Umbilical cord (tissue), 2 donors: ENCODE results near the gene UBR7. TPM values are rescaled to one million over a fixed set of nuclear protein-coding genes. Genes with fewer than 3 reads are reported as not detected.
A peak's percentile ranks its signal among the peaks of the same experiment; 100 is the strongest.

Source experiments
- DNase-seq: peaks from one replicate; pipeline ENCODE4 v3.0.0-alpha.2; 2015; ENCODE audit warnings: low spot score
- total RNA-seq: library from RNA; depleted of rRNA; stranded (reverse); fragments of >200 nt; gene quantifications from one replicate; pipeline ENCODE4 v1.2.3, GENCODE V29; 2014; ENCODE audit warnings: low replicate concordance; ENCODE audit not compliant: insufficient read depth

UBR7 gene
- total RNA-seq, 1 donor from 2014 or later, result 24.6 TPM

DNA sequence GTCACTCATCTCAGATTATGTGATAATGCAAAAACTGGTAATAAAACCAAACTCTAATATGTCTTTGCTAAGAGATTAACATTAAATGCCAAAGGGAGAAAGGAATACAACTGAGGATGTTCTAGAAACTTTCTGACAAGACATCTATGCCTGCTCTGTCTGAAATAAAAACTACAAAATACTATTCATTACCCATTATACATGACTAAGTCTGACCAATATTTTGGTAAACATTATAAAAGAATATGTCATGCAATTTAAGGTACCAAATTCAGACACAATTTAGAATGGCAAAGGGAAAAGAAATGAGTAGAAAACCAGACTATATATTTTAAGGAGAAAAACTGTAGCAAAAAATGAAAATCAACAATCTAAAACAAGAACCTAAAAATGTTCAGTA, 39.5 kb downstream of the UBR7 start:
- no peak for DNase-seq

DNA sequence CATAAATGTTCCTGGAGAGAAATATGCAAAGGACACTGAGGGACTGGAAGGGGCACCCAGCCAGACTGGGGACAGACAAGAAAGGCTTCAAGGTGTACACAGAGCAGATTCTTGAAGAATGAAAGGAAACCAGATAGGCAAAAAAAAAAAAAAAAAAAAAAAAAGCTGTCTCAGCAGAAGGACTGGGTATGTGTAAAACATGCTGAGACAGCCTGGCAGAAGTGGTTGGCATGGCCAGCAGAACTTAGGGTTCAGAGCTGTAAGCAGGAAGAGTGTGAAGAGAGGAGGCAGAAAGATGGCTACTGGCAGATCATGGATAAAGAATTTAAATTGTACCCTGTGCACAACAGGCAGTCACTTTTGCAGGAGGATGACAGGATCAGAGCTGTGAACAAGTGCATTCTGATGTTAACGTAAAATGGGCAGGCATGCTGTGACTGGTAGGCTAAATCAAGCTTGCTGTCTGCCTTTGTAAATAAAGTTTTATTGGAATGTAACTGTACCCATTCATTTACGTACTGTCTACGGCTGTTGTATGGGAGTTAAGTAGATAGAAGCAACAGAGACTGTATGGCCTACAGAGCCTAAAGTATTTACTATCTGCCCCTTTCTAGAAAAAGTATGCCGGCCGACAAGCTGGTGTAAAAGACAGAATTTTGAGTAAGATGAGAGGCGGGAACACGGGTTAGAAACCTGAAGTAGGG, 42.2 kb downstream of the UBR7 start:
- no peak for DNase-seq

DNA sequence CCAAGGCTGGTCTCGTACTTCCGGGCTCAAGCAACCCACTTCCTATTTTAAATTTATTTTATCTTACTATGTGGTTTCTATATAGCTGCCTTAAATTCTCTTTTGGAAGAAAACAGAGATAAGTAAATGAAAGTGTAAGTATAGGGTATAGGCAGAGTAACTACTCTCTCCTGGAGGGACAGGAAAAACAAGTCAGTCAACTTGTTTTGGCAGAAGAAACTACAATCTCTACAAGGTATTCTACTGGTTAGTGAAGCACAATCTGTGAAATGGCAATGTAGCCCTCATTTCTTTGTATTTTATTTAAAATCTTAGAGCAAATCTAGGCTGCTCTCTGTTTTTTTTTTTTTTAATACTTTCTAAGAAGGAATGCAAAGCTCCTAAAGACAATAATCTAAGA, 55.4 kb downstream of the UBR7 start:
- DNase-seq, result no peak

DNA sequence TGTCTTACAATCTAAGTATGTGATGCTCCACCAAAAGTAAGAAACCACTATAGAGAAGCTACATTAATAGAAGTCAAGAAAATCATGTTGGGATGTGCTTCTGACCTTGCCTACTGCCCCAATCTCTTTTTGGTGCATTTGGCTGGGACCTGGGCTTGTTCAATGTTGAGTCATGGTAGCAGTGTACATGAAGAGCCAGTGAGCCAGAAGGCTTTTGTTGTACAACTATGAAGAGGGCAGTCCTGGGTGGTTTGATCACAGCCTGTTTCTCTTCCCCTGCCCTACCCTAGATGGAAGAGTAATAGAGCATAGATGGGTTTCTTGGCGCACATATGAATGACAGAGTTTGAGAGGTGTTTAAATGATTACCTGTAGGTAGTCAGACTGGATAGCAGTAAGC, 56.4 kb downstream of the UBR7 start:
- no peak for DNase-seq

DNA sequence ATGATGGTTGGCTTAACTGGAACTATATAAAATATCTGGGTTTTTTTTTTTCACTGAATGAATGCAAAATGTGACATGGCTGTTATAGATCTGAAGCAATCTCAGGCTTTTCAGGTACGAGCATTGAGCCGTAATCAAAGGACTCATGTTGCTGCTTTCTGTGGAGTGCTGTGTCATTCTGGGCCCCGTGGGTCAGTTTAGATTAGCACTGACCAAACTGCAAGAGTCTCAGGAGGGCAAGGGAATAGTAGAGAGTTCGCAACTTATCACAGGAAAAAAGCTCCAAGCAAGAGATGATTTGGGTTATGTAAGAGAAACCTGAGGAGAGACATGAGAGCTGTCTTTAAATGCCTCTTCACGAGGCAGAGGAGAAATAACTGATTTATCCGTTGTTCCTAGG, 59.1 kb downstream of the UBR7 start:
- DNase-seq, result no peak

DNA sequence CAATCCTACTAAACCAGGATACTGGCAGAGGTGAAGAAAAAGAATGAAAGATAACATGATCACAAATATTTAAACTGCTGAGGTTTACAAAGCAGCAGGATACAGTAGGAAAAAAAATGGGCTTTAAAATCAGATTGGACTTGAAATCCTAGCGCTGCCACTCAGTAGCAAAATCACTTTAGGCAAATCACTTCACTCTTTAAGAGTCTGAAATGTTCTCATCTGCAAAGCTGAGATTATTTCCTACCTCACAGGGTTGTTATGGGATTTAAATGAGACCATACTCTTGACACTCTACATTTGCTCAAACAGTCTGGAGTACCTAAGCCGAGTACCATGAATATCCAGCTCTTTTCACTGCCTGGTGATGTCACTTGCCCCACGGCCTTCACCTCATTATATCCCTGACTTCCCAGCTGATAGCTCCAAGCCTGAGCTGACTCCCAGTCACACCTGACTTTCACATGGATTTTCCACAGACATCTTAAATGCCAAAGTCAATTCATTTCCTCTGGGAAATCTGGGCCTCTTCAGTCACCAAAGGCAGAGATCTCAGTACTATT, 60.2 kb downstream of the UBR7 start:
- DNase-seq, result no peak

DNA sequence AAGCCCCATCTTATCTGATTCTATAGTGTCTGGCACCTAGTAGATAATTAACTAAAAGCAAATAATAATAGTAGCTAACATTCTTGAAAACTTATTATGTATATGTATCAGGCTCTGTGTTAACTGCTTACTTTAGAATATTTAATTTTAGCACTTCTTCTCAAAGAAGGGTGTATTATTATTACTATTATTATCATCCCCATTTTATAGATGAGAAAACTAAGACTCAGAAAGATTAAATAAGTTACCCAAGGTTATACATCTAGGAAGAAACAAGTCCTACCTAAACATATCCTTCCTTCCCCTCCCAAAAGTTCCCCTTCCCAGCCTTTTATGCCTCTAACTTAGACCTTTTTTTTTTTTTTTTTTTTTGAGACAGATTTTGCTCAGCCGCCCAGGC, 61.4 kb downstream of the UBR7 start:
- no peak for DNase-seq

DNA sequence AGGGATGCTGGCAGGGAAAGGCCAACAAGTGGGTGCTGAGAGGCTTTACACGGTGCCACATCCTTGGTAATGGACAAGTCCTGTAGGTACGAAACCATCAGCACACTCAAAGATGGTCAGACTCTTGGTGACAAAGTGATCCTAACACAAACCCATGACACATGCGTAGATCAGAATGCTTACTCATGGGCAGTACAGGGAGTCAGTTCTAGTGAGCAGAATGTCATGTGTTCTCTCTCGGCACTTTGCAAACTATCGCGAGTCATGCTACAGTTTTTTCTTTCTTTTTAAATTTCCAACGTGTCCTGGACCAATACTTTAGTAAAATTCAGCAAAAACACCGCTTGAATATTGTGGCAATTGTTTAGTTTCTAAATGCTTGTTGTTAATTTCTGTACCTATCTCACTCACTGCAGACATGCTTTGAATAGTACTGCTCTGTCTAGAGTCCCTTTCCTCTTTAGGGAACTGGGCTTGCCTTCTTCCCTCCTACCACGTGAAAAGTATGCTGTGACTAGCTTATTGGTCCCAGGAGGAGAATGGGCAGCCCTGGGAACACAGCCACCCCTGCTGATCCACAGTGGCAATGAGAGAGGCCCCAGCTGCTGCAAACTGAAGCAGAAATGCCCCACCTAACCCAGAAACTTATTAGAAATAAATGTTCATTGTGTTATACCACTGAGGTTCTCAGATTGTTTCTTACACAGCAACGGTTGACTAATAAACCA, 62.4 kb downstream of the UBR7 start:
- DNase-seq, result peak; percentile 14

DNA sequence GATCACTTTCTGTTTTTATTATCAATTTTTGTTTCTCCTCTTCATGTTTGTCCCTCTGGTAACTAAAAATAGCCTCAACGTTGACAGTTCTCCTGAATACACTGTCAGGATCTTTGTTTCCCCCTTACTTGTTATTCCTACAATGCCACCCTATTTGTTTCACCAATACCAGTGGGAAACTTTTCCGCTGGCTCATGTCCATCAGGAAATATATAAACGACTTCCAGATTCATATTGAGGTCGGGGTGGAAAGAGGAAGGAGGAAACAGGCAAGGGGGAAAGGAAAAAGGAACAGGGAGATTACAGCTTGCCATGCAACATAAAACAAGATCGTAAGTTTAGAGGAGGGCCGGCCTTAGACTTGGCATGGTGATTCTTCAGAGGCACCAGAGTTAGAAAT, 64.1 kb downstream of the UBR7 start:
- no peak for DNase-seq

DNA sequence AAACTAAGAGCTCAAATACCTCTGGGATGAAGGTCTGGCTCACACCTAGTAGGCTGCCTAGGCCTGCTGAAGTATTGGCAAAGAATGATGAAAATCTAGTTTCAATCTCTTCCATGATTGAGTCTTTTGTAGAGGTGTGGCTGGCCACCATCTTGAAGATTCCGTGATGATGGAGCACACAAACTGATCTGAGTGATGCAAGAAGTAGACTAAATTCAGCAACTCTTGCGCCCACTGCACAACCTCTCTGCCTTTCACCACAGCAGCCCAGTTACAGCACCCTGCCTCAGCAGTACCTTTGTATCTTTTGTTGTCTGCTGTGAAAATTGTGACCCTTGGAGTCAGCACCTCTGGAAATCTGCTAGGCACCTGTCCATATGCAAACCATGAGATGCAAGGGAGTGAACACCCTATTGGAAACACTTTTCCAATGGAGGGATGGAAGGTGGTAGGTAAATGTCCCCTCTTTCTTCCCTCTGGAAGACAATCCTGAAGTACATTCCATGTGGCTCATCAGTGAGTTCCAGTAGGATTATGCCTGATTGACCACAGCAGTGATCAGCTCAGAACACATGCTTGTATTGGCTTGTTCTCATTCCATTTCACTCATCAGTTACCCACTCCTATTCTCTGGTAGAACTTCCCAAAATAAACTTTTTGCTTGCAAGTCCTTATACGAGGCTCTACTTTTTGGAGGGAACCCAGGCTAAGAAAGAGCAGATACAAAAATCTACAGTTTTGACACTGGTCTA, 67.2 kb downstream of the UBR7 start:
- DNase-seq, result no peak

DNA sequence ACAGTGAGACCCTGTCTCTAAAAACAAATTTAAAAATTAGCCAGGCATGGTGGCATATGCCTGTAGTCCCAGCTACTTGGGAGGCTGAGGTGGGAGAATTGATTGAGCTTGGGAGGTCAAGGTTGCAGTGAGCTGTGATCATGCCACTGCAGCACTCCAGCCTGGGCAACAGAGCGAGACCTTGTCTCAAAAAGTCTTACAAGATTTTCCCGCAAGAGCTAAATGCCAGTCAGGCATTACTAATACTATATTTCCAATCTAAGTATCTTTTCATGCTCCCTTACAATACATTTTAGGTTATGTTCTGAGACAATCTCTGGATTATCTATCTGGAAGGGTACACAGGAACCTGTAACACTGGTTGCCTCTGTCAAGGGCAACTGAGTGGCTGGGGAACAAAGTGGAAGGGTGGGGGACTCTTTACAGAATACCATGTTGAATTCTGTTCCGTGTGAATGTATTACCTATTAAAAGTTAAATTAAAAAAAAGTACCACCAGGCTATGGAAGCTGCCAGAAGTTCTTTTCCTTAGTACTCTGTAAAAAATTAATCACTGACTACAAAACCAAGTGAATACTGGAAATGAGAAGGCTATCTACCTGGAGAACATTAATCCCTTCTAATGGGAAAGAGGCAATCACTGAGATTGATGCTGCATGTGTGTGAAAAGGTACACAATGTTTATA, 69.1 kb downstream of the UBR7 start:
- no peak for DNase-seq

Other genes with a start within 250 kb of the UBR7 start
- gene ITPK1, start 91.3 kb upstream of the UBR7 start, total RNA-seq, result 14.7 TPM
- gene MOAP1, start 22.4 kb upstream of the UBR7 start, total RNA-seq, result 21.4 TPM
- gene LYSET, start 21.9 kb upstream of the UBR7 start, total RNA-seq, result 4.8 TPM
- gene GON7, start 191 bp upstream of the UBR7 start, total RNA-seq, result 3.9 TPM
- gene BTBD7, start 125.8 kb downstream of the UBR7 start, total RNA-seq, result 54.7 TPM
- not detected for gene COX8C, start 139.9 kb downstream of the UBR7 start, total RNA-seq
- 2.4 TPM for gene UNC79, start 223.7 kb downstream of the UBR7 start, total RNA-seq